ENCODE data around the gene FGFR2.
"Not testable (repeated sequence)": the region's sequence is repeated elsewhere in the genome, so short reads cannot be mapped to it uniquely, and the experiment has no call there.

The FGFR2 gene

GRCh38 chr10:121521794-121522556 lies 76.3 kb downstream of the FGFR2 start:
- DNase-seq, result no peak

- DNase-seq, result not testable (repeated sequence)
These were observed 77.7 kb downstream of the FGFR2 start for GRCh38 chr10:121520526-121520925.

GRCh38 chr10:121519901-121520493 lies 78.2 kb downstream of the FGFR2 start:
- no peak for DNase-seq

- no peak for DNase-seq
These were observed 78.8 kb downstream of the FGFR2 start for GRCh38 chr10:121519411-121519810.

- no peak for DNase-seq
These were observed 79.9 kb downstream of the FGFR2 start for GRCh38 chr10:121518333-121518732.

- DNase-seq, result no peak
These were observed 82.0 kb downstream of the FGFR2 start for GRCh38 chr10:121516093-121516865.

- DNase-seq, result no peak
These were observed 83.9 kb downstream of the FGFR2 start for GRCh38 chr10:121514141-121514865.

- no peak for DNase-seq
These were observed 86.3 kb downstream of the FGFR2 start for GRCh38 chr10:121511943-121512342.

GRCh38 chr10:121511460-121511859 lies 86.8 kb downstream of the FGFR2 start:
- no peak for DNase-seq

GRCh38 chr10:121510201-121510771 lies 88.0 kb downstream of the FGFR2 start:
- no peak for DNase-seq

GRCh38 chr10:121509796-121510195 lies 88.4 kb downstream of the FGFR2 start:
- no peak for DNase-seq

GRCh38 chr10:121509112-121509511 lies 89.1 kb downstream of the FGFR2 start:
- no peak for DNase-seq

- peak; percentile 27 for DNase-seq
These were observed 94.6 kb downstream of the FGFR2 start for GRCh38 chr10:121503587-121504051.

- DNase-seq, result no peak
These were observed 96.4 kb downstream of the FGFR2 start for GRCh38 chr10:121501796-121502195.

GRCh38 chr10:121500701-121501332 lies 97.4 kb downstream of the FGFR2 start:
- DNase-seq, result peak; percentile 57

- DNase-seq, result no peak
These were observed 100.5 kb downstream of the FGFR2 start for GRCh38 chr10:121497513-121498470.

GRCh38 chr10:121495719-121496118 lies 102.5 kb downstream of the FGFR2 start:
- DNase-seq, result no peak

- DNase-seq, result no peak
These were observed 103.9 kb downstream of the FGFR2 start for GRCh38 chr10:121494296-121494695.

- DNase-seq, result no peak
These were observed 104.7 kb downstream of the FGFR2 start for GRCh38 chr10:121493521-121493920.

- DNase-seq, result peak; percentile 37
These were observed 107.2 kb downstream of the FGFR2 start for GRCh38 chr10:121490871-121491519.

All from fibroblast of skin of abdomen (primary cell).